ENCODE measurements around the gene GBX1. TPM values are rescaled to one million over a fixed set of nuclear protein-coding genes. Genes with fewer than 3 reads are reported as not detected.

Gene GBX1
- total and polyA plus RNA-seq, 2 of the 4 experiments (the other 2 are of a cell fraction): not detected

DNA sequence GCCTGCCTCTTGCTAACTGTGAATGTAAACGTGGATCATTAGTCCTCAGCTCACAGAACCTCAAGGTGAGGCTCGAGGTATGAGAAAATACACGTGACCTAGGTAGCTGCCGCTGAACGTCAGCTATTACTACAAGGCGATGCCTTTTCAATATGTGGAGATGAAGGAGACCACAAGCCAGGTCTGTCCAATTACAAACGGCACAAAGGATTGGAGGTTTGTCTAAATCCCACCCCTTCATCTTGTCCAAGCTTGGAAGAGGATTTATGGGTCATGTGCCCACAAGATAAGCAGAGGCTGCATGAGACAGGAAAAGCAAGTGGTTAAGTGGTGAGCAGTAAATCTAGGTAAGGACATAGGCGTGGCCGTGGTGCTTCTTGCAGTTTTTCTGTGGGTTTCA is 39.4 kb upstream of the GBX1 start:
- ChIA-PET POLR2A (ENCODE audit: unreplicated experiment) (no interaction called here), CTCF (no interaction called here)
- Histone ChIP-seq H4K5ac (ENCODE audit: low read depth, low read length) (no peak overlapping the region), H2AK9ac (replicated peaks; ENCODE audit: low read depth, low read length, poor library complexity) (no peak overlapping the region), H3K4me2 (ENCODE audit: low read depth, low read length) (no peak overlapping the region), H3K36me3 (ENCODE audit: control insufficient read depth, insufficient read depth, low read length) (no peaks in the 10 kb centered on the region), H3K79me1 (ENCODE audit: low read depth in 1 of 2, low read length in 2 of 2) (no peaks in the 10 kb centered on the region), H2BK20ac (ENCODE audit: low read depth, low read length) (no peak overlapping the region), H2BK5ac (ENCODE audit: low read depth, low read length, poor library complexity, severe bottlenecking) (no peak overlapping the region), H2BK120ac (ENCODE audit: low read depth, low read length) (no peak overlapping the region), H3K27me3 (ENCODE audit: control insufficient read depth, insufficient read depth, low read length) (peaks cover 59% of the 10 kb centered on the region), H4K20me1 (ENCODE audit: insufficient read depth, low read length) (no peaks in the 10 kb centered on the region), H3K56ac (ENCODE audit: extremely low read depth, insufficient read depth, low read length) (no peak overlapping the region), H3K14ac (replicated peaks; ENCODE audit: low read depth, low read length) (no peak overlapping the region), H3K9ac (ENCODE audit: low read depth, low read length) (no peak overlapping the region), H2BK15ac (ENCODE audit: low read depth, low read length) (no peak overlapping the region), H4K91ac (ENCODE audit: insufficient read depth, low read depth, low read length) (no peak overlapping the region), H3K18ac (ENCODE audit: low read depth, low read length) (no peak overlapping the region), H3K27ac (ENCODE audit: insufficient read depth, low read length) (no peak overlapping the region), H3K4ac (ENCODE audit: low read depth, low read length) (no peak overlapping the region), H3K4me1 (ENCODE audit: control insufficient read depth, insufficient read depth, low read length) (no peaks in the 10 kb centered on the region), H3K9me3 (ENCODE audit: control insufficient read depth, insufficient read depth, low read length) (no peaks in the 10 kb centered on the region), H2AFZ (replicated peaks; ENCODE audit: low read length, poor library complexity) (no peak overlapping the region), H3K4me3 (ENCODE audit: insufficient read depth, low read depth, low read length) (no peak overlapping the region), H3K23ac (ENCODE audit: low read depth, low read length) (no peak overlapping the region), H4K8ac (ENCODE audit: low read depth in 2 of 2, low read length in 2 of 2) (no peak overlapping the region), H2AK5ac (ENCODE audit: low read depth, low read length) (no peak overlapping the region), H3K9me1 (ENCODE audit: insufficient read depth, low read length) (no peaks in the 10 kb centered on the region; the same call in 1 of the 2 replicates)
- intact Hi-C loops (cut with micrococcal nuclease) (no loop called here), dilution Hi-C loops (cut with HindIII; ENCODE audit: low sequenced_read_pairs, unreplicated experiment) (no loop called here), in situ Hi-C loops (cut with MboI; ENCODE audit: low sequenced_read_pairs) (no loop called here)
- DNase-seq (no peak), ATAC-seq (ENCODE audit: low read depth) (no peak)
- TF ChIP-seq, protein P1, sequence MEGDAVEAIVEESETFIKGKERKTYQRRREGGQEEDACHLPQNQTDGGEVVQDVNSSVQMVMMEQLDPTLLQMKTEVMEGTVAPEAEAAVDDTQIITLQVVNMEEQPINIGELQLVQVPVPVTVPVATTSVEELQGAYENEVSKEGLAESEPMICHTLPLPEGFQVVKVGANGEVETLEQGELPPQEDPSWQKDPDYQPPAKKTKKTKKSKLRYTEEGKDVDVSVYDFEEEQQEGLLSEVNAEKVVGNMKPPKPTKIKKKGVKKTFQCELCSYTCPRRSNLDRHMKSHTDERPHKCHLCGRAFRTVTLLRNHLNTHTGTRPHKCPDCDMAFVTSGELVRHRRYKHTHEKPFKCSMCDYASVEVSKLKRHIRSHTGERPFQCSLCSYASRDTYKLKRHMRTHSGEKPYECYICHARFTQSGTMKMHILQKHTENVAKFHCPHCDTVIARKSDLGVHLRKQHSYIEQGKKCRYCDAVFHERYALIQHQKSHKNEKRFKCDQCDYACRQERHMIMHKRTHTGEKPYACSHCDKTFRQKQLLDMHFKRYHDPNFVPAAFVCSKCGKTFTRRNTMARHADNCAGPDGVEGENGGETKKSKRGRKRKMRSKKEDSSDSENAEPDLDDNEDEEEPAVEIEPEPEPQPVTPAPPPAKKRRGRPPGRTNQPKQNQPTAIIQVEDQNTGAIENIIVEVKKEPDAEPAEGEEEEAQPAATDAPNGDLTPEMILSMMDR (conservative IDR thresholded peaks at IDR 0.05; ENCODE audit: low read depth, low read length): no peak
- TF ChIP-seq CHD1 (IDR thresholded peaks at IDR 0.05; ENCODE audit: low read depth, low read length) (no peak), BHLHE40 (IDR thresholded peaks at IDR 0.05; ENCODE audit: low read depth, low read length) (no peak), ELK1 (IDR thresholded peaks at IDR 0.05; ENCODE audit: borderline replicate concordance, low read depth, low read length) (no peak)
- WGBS, 2 experiments (ENCODE audit: extremely low coverage in 2 of 2, insufficient read length in 1 of 2): no CpG with 5 or more reads among the region's 9 CpGs
- no TSS peak for BruUV-seq (replicated peaks)
